AG09319 (cell line): Measurements from ENCODE around the gene AVPI1.
"Not testable (repeated sequence)": the region's sequence is repeated elsewhere in the genome, so short reads cannot be mapped to it uniquely, and the experiment has no call there.

Source experiments
- DNase-seq: peaks from one replicate; pipeline ENCODE4 v3.0.0-alpha.2; 2010; ENCODE audit warnings: low read depth; ENCODE audit errors: extremely low read depth
- CTCF ChIP-seq: IDR thresholded peaks from 2 replicates; pipeline ENCODE4 v1.5.1; 2011; ENCODE audit warnings: low read depth, mild to moderate bottlenecking, inconsistent platforms, low read length, moderate library complexity

Gene AVPI1

GRCh38 chr10:97651773-97652172 is 35.3 kb downstream of the AVPI1 start:
- no peak for TF ChIP-seq CTCF
- no peak for DNase-seq

DNA sequence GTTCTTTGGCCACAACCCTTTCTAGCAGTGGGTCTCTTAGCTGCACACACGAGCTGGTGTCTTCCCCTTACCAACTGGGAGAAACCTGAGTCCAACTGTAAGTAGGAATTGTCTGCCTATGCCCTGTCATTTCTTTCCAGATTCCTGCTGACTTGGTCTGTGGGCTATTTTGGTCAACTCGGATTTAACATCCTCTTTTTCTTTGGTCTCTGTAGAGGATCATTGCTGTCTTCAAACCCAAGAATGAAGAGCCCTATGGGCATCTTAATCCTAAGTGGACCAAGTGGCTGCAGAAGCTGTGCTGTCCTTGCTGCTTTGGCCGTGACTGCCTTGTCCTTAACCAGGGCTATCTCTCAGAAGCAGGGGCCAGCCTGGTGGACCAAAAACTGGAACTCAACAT is 36.3 kb downstream of the AVPI1 start:
- no peak for DNase-seq
- no peak for TF ChIP-seq CTCF

DNA sequence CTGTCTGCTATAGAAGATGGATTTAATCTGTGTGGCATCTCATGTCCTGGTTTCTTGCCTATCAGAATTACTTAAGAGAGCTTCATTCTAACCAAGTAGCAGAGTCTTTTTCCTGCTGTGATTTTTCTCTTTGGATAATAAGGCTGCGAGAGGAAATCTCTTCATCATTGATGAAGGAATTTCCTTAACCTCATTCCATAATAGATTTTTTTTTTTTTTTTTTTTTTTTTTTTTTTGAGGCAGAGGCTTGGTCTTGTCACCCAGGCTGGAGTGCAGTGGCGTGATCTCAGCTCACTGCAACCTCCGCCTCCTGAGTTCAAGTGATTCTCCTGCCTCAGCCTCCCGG is 37.7 kb downstream of the AVPI1 start:
- DNase-seq, result not testable (repeated sequence)

DNA sequence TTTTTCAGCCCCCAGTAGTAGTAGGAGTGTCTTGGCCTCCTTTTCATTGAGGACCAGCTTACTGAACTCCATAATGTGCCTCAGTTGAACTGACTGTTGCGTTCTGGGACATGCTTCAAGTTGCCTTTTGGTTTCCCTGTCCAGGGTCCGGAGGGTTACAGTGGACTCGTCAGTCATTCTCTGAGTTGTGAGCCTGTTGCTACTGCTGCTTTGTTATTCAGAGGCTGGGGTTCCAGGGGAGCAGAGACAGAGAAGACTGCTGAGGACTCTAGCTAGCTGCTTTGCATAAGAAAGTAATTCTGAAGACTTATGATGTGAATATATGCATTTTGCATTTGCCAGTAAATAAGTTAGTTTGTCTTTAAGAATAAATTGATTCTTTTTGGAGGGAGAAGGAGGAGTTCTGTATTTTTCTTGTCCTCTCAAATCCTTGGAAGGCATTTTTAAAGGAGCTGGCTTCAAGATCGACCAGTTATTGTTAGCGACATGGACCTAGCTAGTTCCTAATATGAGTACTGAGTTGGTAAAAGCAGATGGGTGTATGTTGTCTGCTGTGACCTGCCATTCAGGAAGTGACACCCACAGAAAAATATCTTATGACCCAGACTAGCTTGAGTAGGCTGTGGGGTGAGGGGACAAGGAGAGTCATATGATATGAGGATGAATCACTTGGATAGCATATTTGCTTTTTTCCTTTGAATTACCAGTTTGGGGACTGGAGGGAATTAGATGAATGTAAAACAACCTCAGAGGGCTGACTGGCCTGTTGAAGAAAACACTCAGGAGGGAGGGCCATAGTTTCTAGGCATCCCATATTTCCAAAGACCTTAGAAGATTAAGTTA is 38.3 kb downstream of the AVPI1 start:
- no peak for TF ChIP-seq CTCF
- DNase-seq, result peak; percentile 70

GRCh38 chr10:97647556-97647955 is 39.5 kb downstream of the AVPI1 start:
- DNase-seq, result no peak
- TF ChIP-seq CTCF, result no peak

GRCh38 chr10:97644936-97645335 is 42.1 kb downstream of the AVPI1 start:
- TF ChIP-seq CTCF, result no peak
- DNase-seq, result no peak

- no peak for DNase-seq
- TF ChIP-seq CTCF, result no peak
These were observed 43.5 kb downstream of the AVPI1 start for GRCh38 chr10:97643441-97643985.

GRCh38 chr10:97642471-97643159 is 44.4 kb downstream of the AVPI1 start:
- not testable (repeated sequence) for DNase-seq
